ENCODE data around the gene STARD13.

GRCh38 chr13:33175991-33176390 is 109.6 kb downstream of the STARD13 start:
- TF ChIP-seq POLR2A (IDR thresholded peaks at IDR 0.05) = no peak
- TF ChIP-seq, protein P1, sequence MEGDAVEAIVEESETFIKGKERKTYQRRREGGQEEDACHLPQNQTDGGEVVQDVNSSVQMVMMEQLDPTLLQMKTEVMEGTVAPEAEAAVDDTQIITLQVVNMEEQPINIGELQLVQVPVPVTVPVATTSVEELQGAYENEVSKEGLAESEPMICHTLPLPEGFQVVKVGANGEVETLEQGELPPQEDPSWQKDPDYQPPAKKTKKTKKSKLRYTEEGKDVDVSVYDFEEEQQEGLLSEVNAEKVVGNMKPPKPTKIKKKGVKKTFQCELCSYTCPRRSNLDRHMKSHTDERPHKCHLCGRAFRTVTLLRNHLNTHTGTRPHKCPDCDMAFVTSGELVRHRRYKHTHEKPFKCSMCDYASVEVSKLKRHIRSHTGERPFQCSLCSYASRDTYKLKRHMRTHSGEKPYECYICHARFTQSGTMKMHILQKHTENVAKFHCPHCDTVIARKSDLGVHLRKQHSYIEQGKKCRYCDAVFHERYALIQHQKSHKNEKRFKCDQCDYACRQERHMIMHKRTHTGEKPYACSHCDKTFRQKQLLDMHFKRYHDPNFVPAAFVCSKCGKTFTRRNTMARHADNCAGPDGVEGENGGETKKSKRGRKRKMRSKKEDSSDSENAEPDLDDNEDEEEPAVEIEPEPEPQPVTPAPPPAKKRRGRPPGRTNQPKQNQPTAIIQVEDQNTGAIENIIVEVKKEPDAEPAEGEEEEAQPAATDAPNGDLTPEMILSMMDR (IDR thresholded peaks at IDR 0.05) = no peak
- TF ChIP-seq EP300 (IDR thresholded peaks at IDR 0.05) = no peak
- TF ChIP-seq POLR2AphosphoS5 (IDR thresholded peaks at IDR 0.05) = no peak

All from stomach (tissue), 4 donors.